Dedifferentiated amniotic fluid mesenchymal stem cell (primary cell): Measurements from ENCODE around the gene TM4SF4.

Experiments
- DNase-seq: peaks from one replicate; pipeline ENCODE4 v3.0.0-alpha.2; 2016; ENCODE audit errors: extremely low spot score

TM4SF4 gene

DNA sequence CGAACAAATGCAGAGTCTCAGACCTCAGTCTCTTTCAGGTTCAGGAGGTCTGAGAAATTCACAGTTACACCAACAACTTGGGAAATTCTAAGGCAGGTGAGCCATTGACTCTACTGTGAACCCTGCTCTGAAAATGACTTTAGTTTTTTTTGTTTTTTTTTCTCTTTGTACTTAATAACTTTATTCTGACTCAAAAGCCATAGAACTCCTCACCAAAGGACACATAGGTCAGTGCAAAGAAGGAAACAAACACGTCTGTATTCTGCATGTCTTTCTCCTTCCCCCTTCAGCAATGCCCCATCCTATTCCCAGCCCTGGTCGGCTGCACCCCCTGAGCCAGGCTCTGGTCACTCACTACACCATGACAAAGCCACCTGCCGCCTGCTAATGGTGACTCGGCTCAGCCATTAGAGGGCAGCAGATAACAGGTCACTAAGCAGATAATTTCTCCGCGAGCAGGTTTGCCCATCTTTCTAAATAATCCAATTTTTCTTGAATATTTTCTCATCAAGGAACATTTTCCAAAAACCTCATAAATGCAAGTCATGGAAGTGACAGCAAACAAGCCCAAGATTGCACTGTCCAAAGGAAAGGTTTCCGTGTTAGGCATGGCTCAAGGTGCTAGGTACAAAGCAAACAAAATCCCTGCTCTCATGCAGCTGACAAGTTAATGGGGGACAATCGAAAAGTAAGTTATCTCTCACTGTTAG is 37.7 kb downstream of the TM4SF4 start:
- peak; percentile 57 for DNase-seq

DNA sequence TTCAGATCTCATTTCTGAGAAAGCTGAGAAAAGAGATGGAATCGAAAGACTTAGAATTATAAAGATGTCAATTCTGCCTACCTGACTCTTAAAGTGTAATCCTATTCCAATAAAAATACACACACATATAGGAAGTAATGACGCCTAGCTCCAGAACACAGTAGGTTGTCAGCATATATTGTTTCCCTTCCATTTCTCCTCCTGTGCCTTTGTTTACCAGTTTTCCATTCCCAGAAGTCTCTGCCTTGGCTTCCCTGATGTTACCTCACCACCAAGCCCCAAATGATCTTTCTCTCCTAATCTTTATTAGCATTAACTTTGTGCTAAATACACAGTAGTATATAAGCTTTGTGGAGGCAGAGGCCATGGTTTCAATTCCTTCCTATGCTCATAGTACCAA is 40.0 kb downstream of the TM4SF4 start:
- DNase-seq: no peak

DNA sequence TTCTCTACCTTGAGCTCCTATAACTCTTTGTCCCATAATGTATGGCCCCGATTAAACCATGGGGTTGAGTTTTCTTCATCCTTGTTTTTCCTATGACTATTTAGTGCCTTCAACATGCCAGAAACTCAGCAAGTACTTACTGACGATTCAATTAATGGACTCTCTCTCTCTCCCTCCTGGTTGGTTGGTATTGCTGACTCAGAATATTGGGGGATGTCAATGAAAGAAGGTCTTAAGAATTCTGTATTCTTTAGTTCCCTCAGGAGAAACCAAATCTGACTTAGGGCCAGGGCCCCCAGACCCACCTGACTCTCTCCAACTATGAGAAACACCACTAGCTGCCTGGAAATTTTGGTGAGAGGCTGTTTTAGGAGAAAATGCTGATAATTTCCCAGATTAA is 40.8 kb downstream of the TM4SF4 start:
- no peak for DNase-seq

DNA sequence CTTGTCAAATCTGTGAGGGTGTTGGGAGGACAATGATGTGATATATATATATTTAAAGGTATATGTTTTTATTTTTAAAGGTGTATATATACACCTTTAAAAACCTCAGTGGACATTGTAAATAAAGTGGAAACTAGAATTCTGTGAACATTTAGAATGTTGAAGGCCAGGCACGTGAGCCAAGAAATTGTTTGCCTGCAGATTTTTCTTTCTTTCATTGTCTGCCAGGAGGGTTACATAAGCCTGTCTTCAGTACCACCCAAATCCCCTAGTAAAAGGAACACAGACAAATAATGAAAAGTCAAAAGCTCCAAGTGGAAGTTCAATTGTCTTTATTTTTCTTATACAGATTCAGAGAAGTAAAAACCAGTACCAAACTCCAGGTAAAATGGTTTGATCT is 42.4 kb downstream of the TM4SF4 start:
- no peak for DNase-seq

DNA sequence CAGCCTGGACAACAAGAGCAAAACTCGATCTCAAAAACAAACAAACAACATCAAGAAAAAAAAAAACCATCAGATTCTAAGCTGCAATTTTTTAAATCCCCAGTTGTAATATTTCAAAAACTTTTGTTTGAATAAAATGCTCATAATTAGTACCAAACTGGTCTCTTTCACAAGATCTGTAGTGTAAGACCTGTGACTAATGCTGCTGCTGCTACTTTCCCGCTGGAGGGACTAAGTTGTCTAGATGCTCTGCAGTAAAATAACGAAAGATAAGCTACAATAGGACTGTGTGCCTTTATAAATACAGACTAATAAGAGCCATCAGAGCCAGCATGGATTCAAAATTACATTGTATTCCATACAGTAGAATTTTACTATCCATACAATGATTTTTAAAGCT is 45.4 kb downstream of the TM4SF4 start:
- DNase-seq: no peak

DNA sequence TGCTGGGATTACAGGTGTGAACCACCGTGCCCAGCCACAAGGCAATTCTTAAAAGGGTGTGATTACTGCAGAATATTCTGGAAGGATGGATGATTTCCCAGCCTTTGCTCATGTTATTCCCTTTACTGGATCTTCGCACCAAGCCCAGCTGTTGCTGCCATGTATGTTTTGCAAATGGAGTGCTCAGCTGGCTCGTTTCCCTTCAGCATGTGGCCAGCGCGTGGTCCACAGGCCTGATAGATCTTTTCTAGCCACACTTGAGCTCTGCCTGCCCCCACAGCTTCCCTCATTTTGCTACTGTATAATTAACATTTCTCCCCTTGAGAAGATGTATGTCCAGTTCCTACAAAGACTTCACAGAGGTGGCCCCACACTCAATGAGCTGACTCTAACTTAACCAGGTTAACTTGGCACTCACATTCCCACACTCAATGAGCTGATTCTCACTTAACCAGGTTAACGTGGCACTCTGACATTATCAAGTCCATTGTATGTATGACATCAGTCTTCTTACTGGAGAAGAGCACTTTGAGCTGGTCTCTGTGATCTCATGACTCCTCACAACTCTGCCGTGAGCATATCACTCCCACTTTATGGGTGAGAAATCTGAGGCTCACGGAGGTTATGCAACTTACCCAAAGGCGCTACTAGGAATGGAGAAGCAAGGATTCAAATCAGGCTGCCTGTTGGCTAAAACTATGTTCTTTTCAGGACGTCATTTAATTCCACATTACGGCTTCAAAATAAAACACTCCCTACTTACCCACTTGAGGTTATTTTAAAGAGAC is 49.2 kb downstream of the TM4SF4 start:
- no peak for DNase-seq

- DNase-seq: no peak
Observed at GRCh38 chr3:149527531-149528339, 53.2 kb downstream of the TM4SF4 start.

DNA sequence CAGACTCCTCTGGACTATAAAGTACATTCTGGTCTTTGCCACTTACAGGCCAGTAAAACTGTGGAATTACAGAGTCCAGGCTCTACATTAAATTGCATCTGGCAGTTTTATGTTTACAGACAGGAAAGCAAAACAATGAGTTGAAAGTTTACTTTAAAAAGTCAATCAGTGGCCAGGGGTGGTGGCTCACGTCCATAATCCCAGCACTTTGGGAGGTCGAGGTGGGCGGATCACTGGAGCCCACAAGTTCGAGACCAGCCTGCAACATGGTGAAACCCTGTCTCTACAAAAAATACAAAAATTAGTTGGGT is 53.8 kb downstream of the TM4SF4 start:
- DNase-seq: no peak

- DNase-seq: no peak
Observed at GRCh38 chr3:149529099-149529498, 54.6 kb downstream of the TM4SF4 start.

DNA sequence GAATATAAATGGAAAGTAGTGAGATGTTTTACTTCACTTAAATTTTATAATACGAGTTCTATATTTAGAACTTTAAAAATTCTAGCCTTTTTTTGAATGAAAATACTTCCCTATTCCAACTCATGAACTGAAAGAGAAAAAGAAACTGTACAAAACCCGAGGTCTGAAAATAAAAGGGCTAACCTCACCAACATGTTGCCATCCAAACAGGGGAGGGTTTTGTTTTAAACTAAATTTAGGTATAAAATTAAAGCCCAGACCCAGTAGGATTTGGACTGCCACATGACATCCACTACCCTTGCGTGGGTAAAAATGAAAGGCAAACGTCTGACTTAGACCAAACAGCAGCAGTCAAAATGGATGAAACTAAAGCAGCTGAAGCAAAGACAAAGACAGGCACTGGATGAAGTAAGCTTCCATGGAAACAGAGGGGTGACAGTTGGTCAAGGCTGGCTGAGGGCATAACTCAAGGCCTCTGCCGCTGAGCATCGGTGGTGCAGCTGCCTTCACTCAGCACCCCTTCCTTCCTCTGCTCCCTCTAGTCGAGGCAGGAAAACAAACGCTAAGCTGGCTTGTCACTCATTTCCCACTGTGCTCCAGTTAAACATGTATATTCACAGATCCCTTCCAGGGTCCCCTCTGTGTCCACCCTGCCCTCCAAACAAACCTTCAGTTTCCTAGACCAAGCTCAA is 58.1 kb downstream of the TM4SF4 start:
- DNase-seq: no peak

DNA sequence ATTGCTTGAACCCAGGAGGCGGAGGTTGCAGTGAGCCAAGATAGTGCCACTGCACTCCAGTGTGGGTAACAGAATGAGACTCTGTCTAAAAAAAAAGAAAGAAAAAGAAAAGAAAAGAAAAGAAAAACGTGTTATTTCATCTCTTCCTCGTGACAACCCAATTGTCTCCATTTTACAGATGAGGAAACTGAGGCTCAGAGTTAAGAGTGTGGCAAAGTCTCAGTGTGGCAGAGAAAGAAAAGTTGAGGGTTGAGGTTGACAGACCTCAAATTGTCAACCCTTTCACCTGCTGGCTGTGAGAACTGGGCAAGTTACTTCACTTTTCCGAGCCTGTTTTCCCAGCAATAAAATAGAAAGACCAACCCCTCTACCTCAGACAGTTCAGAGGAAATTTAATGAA is 59.6 kb downstream of the TM4SF4 start:
- DNase-seq: no peak

GRCh38 chr3:149534671-149535332 is 60.3 kb downstream of the TM4SF4 start:
- DNase-seq: no peak

- DNase-seq: no peak
Observed at GRCh38 chr3:149535333-149535685, 60.8 kb downstream of the TM4SF4 start.

- no peak for DNase-seq
Observed at GRCh38 chr3:149536429-149536828, 61.9 kb downstream of the TM4SF4 start.

DNA sequence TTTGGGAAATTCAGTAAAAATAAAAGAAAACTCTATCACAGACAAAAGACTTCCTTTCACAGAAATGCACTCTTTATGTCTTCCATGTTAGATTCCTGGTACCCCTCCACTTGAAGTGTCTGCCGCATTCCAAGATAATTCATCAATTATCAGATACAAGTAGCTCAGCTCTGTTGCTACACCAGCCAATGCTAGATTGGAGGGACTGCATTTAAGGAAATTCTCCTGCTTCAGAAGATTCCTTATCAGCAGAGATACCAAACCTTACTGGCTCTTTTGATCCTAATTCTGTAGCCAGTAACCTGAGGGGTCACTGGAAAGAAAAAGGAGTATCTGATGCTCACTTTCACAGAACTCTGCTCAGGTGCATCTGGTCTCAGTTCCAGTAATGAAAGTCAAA is 63.9 kb downstream of the TM4SF4 start:
- no peak for DNase-seq

GRCh38 chr3:149541091-149541491 is 66.6 kb downstream of the TM4SF4 start:
- DNase-seq: no peak

DNA sequence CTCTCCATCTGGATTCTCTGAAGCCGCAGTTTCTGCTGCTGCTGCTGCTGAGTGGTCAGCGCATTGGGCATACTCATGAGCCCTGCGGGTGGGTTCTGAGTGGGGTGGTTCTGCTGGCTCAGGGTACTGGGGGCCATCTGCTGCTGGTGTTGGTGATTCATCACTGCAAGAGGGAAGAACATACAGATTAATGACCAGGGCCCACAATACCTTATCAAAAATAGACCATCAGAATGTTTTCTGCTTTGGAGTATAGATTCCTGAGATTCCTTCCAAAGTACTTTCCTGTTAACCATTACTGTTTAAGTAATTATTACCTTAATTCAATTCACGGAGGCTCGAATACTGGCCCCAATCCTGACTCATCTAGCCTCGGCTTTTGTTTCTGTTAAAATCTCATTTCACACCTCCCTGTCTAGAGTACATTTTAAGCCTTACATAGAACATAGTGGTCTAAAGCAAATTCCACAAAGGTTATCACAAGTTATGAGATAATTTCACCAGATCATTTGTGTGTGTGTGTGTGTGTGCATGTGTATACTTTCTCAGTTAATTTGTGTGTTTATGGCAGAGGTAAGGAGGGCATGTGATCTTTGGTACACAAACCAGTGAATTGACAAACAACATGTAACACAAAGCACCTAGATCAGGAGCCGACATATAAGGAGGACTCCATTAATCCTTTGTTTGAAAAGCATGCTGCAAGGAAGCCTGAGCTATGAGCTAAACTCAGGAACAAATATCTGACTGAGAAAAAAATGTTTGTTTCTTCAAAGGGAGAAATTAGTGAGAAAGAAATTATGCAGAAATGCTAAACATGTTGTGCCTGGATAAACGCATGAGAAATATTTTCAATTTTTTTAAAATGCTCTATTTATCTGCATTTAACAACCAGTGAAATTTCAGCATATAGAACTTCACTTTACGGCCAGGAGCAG is 68.1 kb downstream of the TM4SF4 start:
- no peak for DNase-seq

GRCh38 chr3:149545049-149545448 is 70.6 kb downstream of the TM4SF4 start:
- no peak for DNase-seq

DNA sequence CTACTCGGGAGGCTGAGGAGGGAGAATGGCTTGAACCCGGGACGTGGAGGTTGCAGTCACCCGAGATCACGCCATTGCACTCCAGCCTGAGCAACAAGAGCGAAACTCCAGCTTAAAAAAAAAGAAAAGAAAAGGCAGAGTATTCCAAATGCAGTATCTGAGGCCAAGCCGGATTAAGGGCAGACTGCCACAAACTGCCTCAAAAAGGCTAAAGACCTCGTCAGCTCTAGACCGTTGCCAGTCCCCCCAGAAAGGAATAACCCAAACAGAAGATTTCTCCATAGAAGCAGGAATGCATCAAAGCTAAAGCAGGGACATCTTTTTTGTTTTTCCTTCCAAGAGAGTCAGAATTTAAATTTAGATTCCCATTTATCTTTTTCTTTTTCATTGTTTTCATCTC is 72.9 kb downstream of the TM4SF4 start:
- DNase-seq: no peak

DNA sequence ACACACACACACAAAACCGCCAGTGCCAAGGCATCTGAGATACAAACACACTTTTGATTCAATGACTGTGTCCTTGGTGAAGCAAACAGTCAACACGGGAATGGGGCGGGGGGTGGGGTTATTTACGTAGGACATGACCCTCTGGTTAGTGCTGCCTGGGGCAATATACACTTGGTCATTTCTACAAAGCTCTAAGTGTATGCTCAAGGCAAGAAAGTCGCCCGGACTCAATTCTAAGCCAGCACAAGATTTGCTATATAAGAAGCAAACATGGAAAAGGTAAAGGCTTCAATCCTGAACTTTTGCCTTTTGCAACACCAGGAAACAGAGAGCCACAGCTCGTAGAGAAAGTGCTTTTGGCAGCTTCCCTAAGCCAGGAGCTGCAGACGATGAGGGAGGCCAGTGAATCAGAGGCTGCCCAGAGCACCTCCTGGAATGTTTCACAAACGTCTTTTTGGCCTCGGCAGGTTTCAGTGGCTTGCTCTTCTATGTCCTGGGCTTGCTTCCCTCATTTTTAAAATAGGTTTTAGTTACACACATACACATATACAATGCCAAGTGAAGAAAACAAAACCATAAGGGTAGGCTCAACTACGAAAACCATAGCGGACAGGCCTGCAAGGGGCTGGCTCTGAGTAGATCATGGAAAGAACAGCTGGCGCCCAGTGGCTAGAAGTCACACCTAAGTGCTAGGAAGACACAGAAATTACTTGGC is 73.6 kb downstream of the TM4SF4 start:
- peak; percentile 54 for DNase-seq
